Measurements from ENCODE around the gene PRRG1. TPM values are rescaled to one million over a fixed set of nuclear protein-coding genes. Genes with fewer than 3 reads are reported as not detected.

PRRG1 gene
- total RNA-seq, 1 donor from 2014 or later: not detected

DNA sequence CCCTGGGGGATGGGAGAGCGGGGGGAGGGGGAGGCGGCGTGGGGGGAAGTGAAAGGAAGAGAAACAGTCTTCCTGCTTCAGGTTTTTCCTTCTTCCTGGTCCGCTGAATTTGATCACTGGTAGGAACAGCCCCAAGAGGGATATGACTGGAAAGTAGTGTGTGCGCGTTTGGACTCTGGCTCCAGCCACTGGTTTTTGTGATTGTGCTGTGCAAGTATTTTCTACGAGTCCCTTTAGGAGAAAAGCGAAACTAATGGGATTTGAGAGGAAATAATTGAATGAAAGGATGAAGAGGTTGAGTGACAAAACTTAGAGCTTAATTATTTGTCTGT lies 836 bp downstream of the PRRG1 start:
- Mint-ChIP-seq H3K9me3 (no peaks in the 10 kb centered on the region), H3K36me3 (ENCODE audit: low read depth) (no peaks in the 10 kb centered on the region), H3K27me3 (peaks cover 19% of the 10 kb centered on the region), H3K27ac (no peak overlapping the region), H3K4me1 (no peaks in the 10 kb centered on the region), H3K4me3 (peak overlapping the region; percentile 40)
- intact Hi-C loops (cut with micrococcal nuclease): no loop called here
- no peak for DNase-seq

DNA sequence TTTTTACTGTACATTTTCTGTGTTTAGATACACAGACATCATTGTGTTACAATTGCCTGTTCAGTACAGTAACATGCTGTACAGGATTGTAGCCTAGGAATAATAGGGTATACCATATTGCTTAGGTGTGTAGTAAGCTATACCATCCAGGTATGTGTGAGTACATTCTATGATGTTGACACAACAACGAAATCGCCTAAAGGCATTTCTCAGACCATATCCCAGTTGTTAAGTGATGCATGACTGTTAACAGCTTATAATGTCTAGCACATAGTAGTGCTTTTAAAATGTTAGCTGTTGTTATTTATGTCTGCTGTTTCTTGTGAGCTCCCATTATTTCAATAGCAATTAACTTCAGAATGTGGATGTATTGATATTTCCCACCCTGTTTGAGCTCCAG lies 4.5 kb downstream of the PRRG1 start:
- H3K27ac Mint-ChIP-seq: no peak overlapping the region
- H3K9me3 Mint-ChIP-seq: no peaks in the 10 kb centered on the region
- peaks cover 12% of the 10 kb centered on the region for H3K27me3 Mint-ChIP-seq
- H3K36me3 Mint-ChIP-seq (ENCODE audit: low read depth): no peaks in the 10 kb centered on the region
- H3K4me1 Mint-ChIP-seq: no peaks in the 10 kb centered on the region
- DNase-seq: no peak
- intact Hi-C loops (cut with micrococcal nuclease): no loop called here
- H3K4me3 Mint-ChIP-seq: no peak overlapping the region

DNA sequence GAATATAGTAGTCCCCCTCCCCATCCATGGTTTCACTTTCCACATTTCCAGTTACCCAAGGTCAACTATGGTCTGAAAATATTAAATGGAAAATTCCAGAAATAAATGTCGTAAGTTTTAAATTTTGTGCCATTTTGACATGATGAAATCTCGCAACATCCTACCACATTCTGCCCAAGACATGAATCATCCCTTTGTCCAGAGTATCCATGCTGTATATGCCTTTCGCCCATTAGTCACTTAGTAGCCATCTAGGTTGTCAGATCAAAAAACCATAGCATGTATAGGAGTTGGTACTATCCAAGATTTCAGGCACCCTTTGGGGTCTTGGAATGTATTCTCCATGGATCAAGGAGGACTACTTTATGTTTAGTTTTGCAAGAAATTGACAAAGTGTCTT lies 8.3 kb downstream of the PRRG1 start:
- Mint-ChIP-seq H3K9me3 (no peaks in the 10 kb centered on the region), H3K4me3 (no peak overlapping the region), H3K27me3 (no peaks in the 10 kb centered on the region), H3K27ac (no peak overlapping the region), H3K4me1 (no peaks in the 10 kb centered on the region), H3K36me3 (ENCODE audit: low read depth) (no peaks in the 10 kb centered on the region)
- no peak for DNase-seq
- intact Hi-C loops (cut with micrococcal nuclease): no loop called here

DNA sequence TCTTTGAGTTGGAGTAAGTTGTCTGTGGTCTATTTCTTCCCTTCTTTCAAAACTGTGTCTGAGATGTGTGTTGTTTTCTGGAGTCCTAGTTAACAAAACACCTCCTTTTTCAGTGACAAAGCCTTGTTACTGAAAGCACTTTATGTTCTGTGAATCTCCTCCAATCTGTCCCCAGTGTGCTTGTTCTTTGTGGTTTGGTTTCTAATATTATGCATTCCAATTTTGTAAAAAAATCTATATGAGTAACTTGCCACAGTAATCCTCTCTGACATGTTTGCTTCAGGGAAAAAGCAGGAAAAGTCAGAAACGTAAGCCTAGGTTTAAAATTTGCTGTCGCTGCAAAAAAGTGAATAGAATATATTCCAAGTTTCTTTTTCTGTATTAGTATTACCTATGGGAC lies 12.4 kb downstream of the PRRG1 start:
- no peak overlapping the region for H3K4me3 Mint-ChIP-seq
- intact Hi-C loops (cut with micrococcal nuclease): no loop called here
- no peaks in the 10 kb centered on the region for H3K4me1 Mint-ChIP-seq
- no peaks in the 10 kb centered on the region for H3K27me3 Mint-ChIP-seq
- no peak overlapping the region for H3K27ac Mint-ChIP-seq
- no peaks in the 10 kb centered on the region for H3K36me3 Mint-ChIP-seq (ENCODE audit: low read depth)
- no peaks in the 10 kb centered on the region for H3K9me3 Mint-ChIP-seq
- DNase-seq: no peak

DNA sequence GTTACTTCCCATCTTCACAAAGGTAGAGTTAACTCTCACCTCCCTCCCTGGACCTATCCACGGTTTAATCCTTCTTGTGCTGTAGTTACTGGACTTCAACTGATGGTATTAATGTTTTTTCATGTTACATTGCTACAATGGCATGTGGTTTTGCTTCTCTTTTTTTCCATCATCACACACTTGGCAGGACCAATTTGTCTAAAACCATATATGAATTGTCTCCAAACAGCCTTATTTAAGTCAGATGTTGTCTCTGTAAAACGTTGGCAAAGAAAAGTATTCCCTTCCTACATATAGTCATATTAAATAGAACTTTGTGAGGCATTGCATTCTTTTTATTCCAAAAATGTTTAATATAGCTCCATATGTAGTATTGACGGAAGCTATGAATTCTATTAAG lies 15.5 kb downstream of the PRRG1 start:
- Mint-ChIP-seq H3K27ac (no peak overlapping the region), H3K36me3 (ENCODE audit: low read depth) (no peaks in the 10 kb centered on the region), H3K4me3 (no peak overlapping the region), H3K27me3 (no peaks in the 10 kb centered on the region), H3K4me1 (no peaks in the 10 kb centered on the region), H3K9me3 (no peaks in the 10 kb centered on the region)
- intact Hi-C loops (cut with micrococcal nuclease): no loop called here
- DNase-seq: no peak

DNA sequence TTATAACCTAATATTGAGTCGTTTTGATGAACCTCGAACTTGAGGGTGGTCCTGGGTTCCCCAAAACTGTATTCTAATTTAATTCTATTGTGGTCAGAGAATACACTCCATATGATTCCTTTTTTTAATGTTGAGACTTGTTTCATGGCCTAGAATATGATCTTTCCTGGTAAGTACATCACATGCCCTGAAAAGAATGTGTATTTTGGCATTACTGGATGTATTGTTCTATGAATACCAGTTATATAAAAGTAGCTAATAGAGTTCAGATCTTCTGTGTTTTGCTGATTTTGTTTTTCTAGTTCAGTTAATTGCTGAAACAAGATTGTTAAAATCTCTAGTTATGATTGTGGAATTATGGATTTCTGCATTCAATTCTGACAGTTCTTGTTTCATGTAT lies 18.8 kb downstream of the PRRG1 start:
- Mint-ChIP-seq H3K27me3 (no peaks in the 10 kb centered on the region), H3K36me3 (ENCODE audit: low read depth) (no peaks in the 10 kb centered on the region), H3K27ac (no peak overlapping the region), H3K9me3 (no peaks in the 10 kb centered on the region), H3K4me3 (no peak overlapping the region), H3K4me1 (no peaks in the 10 kb centered on the region)
- no peak for DNase-seq
- intact Hi-C loops (cut with micrococcal nuclease): no loop called here

DNA sequence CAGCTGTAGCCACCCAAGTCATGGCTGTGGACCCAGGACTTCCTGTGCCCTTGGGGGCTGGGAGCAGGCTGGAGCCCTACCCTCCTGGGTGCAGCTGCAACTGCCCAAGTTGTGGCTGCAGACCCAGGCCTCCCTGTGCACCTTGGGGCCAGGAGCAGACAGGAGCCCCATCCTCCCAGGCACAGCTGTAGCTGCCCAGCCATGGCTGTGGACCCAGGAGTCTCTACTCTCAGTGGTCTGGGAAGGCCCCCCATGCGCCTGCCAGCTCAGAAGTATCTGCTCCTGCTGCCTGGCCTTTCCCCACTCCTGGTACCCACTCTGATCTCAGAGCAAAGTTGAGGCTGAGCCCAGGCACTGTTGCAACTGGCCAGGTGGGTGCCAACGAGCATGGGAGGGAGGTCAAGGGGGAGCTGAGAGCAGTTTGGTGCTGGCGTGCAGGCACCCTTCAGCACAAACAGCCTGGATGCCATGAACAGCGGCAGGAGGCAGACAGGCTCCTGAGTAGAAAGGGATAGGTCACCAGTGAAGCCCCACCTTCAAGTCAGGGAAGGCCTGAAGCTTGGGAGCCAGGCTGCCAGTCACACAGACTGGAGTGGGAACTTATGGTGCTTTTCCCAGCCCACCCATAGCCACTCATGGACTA lies 21.5 kb downstream of the PRRG1 start:
- intact Hi-C loops (cut with micrococcal nuclease): no loop called here

DNA sequence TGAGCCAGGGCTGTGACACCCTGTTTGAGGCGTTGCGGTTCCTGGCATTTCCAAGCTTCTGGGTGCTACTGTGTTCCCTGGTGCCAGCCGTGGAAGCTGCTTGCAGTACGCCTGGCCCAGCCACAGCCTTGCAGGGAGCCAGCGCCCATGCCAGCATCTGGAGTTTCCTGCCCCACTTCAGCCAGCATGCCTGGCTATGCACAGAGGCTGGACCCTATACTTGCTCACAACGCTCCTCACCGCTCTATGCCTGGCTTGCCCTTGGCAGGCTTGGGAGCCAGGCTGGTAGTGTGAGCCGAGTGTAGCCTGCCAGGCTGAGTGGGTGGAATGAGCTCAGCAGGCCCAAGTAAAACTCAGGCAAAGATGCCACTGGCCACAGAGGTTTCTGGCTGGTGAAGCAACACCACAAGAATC lies 22.4 kb downstream of the PRRG1 start:
- Mint-ChIP-seq H3K9me3 (no peaks in the 10 kb centered on the region), H3K27ac (no peak overlapping the region), H3K4me3 (no peak overlapping the region), H3K4me1 (no peaks in the 10 kb centered on the region), H3K36me3 (ENCODE audit: low read depth) (no peaks in the 10 kb centered on the region), H3K27me3 (no peaks in the 10 kb centered on the region)
- no peak for DNase-seq
- intact Hi-C loops (cut with micrococcal nuclease): no loop called here

More for the DNA sequence above, 21.5 kb downstream of the PRRG1 start:
- Mint-ChIP-seq H3K4me3 (no peak overlapping the region), H3K36me3 (ENCODE audit: low read depth) (no peaks in the 10 kb centered on the region), H3K27ac (no peak overlapping the region), H3K9me3 (no peaks in the 10 kb centered on the region), H3K27me3 (no peaks in the 10 kb centered on the region), H3K4me1 (no peaks in the 10 kb centered on the region)
- no peak for DNase-seq

DNA sequence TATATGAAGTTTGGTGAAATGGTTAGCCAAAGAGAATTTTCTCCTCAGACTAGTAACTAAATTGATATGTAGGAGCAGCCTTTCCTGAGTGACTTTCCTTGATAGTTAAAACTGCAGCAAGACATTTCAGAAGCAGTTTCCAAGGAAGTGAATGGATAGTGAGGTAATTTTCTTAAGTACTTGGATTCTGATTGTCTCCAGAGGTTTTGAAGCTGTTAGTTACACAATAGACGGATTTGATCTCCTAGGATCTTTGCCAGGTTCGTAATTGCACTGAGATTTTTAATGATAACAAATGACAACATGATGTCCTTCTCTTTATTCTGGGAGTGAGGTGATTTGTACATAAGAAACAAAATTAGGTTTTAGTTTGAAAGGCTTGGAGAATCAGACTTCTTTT lies 29.2 kb downstream of the PRRG1 start:
- no peaks in the 10 kb centered on the region for H3K9me3 Mint-ChIP-seq

DNA sequence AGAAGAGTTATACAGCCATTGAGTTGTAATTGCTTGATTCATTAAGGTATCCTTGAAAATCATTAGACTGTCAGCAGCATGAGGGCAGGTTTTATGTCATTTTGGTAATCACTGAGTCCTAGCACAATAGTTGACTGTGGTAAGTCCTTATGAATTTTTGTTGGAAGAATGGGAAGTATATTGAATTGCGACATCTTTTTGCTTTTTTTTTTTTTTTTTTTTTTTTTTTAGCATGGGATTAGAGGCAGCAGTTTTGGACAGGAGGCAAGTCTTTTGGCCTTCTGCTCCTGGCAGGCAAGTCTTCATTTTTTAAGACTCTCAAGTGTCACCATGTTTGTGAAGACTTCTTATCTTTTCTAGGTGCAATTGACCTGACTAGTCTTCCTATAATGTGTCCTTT lies 29.7 kb downstream of the PRRG1 start:
- no peak for DNase-seq
- Mint-ChIP-seq H3K4me1 (no peaks in the 10 kb centered on the region), H3K27ac (no peak overlapping the region), H3K4me3 (no peak overlapping the region), H3K36me3 (ENCODE audit: low read depth) (no peaks in the 10 kb centered on the region), H3K27me3 (no peaks in the 10 kb centered on the region), H3K9me3 (no peaks in the 10 kb centered on the region)
- intact Hi-C loops (cut with micrococcal nuclease): no loop called here

More for the DNA sequence above, 29.2 kb downstream of the PRRG1 start:
- intact Hi-C loops (cut with micrococcal nuclease): no loop called here
- Mint-ChIP-seq H3K4me1 (no peaks in the 10 kb centered on the region), H3K27me3 (no peaks in the 10 kb centered on the region), H3K4me3 (no peak overlapping the region), H3K27ac (no peak overlapping the region), H3K36me3 (ENCODE audit: low read depth) (no peaks in the 10 kb centered on the region)
- DNase-seq: no peak

DNA sequence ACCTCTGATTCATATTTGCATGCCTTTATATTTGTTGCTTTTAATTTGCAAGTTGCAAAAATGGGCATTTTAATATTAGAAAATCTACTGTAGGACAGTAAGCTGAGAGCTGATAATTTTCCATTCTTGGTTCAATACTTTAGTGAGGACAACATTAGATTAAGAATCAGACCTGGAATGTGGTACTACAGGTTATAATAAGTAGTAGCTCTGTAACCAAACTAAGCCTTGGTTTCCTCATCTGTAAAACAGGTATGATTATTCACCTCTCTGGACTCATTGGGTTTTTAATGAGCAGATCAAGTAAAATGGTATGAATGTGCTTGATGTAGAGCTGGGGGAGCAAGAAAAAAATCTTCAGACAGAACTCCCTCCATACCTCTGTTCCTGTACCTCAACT lies 31.1 kb downstream of the PRRG1 start:
- no peak overlapping the region for H3K4me3 Mint-ChIP-seq
- H3K27me3 Mint-ChIP-seq: no peaks in the 10 kb centered on the region
- H3K4me1 Mint-ChIP-seq: no peaks in the 10 kb centered on the region
- no peak for DNase-seq
- no peaks in the 10 kb centered on the region for H3K9me3 Mint-ChIP-seq
- H3K27ac Mint-ChIP-seq: no peak overlapping the region
- intact Hi-C loops (cut with micrococcal nuclease): no loop called here
- H3K36me3 Mint-ChIP-seq (ENCODE audit: low read depth): no peaks in the 10 kb centered on the region

DNA sequence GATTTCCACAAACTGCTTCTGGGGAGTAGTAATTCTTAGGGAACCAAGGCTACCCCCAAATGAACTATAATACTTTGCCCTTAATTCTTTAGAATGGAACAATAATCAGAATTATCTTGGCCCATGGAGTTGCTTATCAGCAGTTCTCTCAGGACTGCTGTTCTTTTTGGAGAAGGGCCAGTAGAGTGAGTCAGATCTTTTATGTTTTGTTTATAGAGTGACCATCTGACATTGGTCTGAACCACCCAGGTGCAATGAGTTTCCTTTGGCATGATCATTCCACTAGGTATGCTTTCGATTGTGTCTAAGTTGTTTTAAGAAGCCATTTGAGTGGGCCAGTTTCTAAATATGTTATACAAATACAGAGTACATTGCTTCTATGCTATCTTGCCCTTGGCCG lies 31.8 kb downstream of the PRRG1 start:
- no peaks in the 10 kb centered on the region for H3K4me1 Mint-ChIP-seq
- H3K36me3 Mint-ChIP-seq (ENCODE audit: low read depth): no peaks in the 10 kb centered on the region
- no peaks in the 10 kb centered on the region for H3K9me3 Mint-ChIP-seq
- H3K4me3 Mint-ChIP-seq: no peak overlapping the region
- no peak overlapping the region for H3K27ac Mint-ChIP-seq
- H3K27me3 Mint-ChIP-seq: no peaks in the 10 kb centered on the region
- intact Hi-C loops (cut with micrococcal nuclease): no loop called here
- no peak for DNase-seq

DNA sequence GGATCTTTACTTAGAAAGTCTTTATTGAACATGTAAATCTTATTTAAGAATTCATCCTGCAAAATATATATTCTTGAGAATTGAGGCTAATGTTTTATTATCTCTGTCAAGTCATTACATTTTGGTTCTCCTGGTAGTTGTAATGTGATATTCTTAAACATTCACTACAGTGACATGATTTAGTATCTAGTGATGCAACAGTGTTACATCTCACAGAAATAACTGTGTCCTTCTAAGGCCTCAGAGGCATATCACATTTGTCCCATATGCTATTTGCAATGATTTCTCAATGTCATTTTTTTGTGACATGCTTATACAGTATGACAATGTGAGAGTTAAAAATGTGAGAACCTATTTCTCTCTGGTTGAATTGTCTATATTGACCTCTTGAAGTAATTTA lies 34.1 kb downstream of the PRRG1 start:
- intact Hi-C loops (cut with micrococcal nuclease): no loop called here
- DNase-seq: no peak
- Mint-ChIP-seq H3K9me3 (no peaks in the 10 kb centered on the region), H3K36me3 (ENCODE audit: low read depth) (no peaks in the 10 kb centered on the region), H3K4me3 (no peak overlapping the region), H3K4me1 (no peaks in the 10 kb centered on the region), H3K27ac (no peak overlapping the region), H3K27me3 (no peaks in the 10 kb centered on the region)

DNA sequence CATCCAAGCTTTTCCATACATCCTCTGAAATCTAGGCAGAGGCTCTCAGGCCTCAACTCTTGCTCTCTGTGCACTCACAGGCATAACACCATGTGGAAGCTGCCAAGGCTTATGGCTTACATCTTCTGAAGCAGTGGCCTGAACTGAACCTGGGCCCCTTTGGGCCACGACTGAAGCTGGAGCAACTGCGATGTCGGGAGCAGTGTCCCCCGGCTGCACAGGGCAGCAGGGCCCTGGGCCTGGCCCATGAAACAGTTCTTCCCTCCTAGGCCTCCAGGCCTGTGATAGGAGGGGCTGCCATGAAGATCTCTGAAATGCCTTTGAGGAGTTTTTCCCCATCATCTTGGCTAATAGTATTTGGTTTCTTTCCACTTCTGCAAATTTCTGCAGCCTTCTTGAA lies 39.2 kb downstream of the PRRG1 start:
- Mint-ChIP-seq H3K36me3 (ENCODE audit: low read depth) (no peaks in the 10 kb centered on the region), H3K9me3 (no peaks in the 10 kb centered on the region), H3K27me3 (no peaks in the 10 kb centered on the region), H3K4me3 (no peak overlapping the region), H3K4me1 (no peaks in the 10 kb centered on the region), H3K27ac (no peak overlapping the region)
- no peak for DNase-seq
- intact Hi-C loops (cut with micrococcal nuclease): no loop called here

DNA sequence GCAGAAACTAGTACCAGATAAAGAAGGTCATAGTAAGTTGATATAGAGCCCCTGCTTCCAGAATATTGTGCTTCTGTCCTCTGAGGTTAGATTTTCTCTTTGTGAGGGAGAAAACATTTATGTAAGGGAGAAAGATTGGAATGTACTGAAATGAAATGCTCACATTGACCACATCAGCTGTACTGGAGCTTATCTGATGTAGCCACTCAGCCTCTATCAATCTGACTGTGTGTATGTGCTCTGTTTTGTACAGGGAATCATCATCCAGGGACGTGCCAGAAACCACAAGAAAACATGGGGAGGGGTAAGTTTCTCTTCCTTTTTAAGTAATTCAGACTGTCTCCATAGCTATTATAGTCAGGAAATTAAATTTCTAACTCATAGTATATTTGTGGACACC lies 56.8 kb downstream of the PRRG1 start:
- no peak for DNase-seq
- Mint-ChIP-seq H3K9me3 (no peaks in the 10 kb centered on the region), H3K4me1 (no peaks in the 10 kb centered on the region), H3K4me3 (no peak overlapping the region), H3K27ac (no peak overlapping the region), H3K27me3 (no peaks in the 10 kb centered on the region), H3K36me3 (ENCODE audit: low read depth) (no peaks in the 10 kb centered on the region)
- intact Hi-C loops (cut with micrococcal nuclease): no loop called here
